ENCODE data around the gene SCRN2.

Gene SCRN2

GRCh38 chr17:47801906-47802305 is 39.2 kb downstream of the SCRN2 start:
- TF ChIP-seq CTCF (IDR thresholded peaks at IDR 0.05; ENCODE audit: control insufficient read depth, insufficient read depth, low read depth, low read length, missing control alignments) = no peak
- no peak overlapping the region for H3K4me3 ChIP-seq (ENCODE audit: control insufficient read depth, low read depth, low read length)
- DNase-seq (ENCODE audit: low read depth) = no peak

- H3K4me3 ChIP-seq (ENCODE audit: control insufficient read depth, low read depth, low read length) = no peak overlapping the region
- no peak for TF ChIP-seq CTCF (IDR thresholded peaks at IDR 0.05; ENCODE audit: control insufficient read depth, insufficient read depth, low read depth, low read length, missing control alignments)
- no peak for DNase-seq (ENCODE audit: low read depth)
Observed at GRCh38 chr17:47801176-47801765, 39.8 kb downstream of the SCRN2 start.

GRCh38 chr17:47800686-47801085 is 40.4 kb downstream of the SCRN2 start:
- H3K4me3 ChIP-seq (ENCODE audit: control insufficient read depth, low read depth, low read length) = no peak overlapping the region
- DNase-seq (ENCODE audit: low read depth) = no peak
- no peak for TF ChIP-seq CTCF (IDR thresholded peaks at IDR 0.05; ENCODE audit: control insufficient read depth, insufficient read depth, low read depth, low read length, missing control alignments)

GRCh38 chr17:47797797-47798196 is 43.3 kb downstream of the SCRN2 start:
- no peak for DNase-seq (ENCODE audit: low read depth)
- TF ChIP-seq CTCF (IDR thresholded peaks at IDR 0.05; ENCODE audit: control insufficient read depth, insufficient read depth, low read depth, low read length, missing control alignments) = no peak
- H3K4me3 ChIP-seq (ENCODE audit: control insufficient read depth, low read depth, low read length) = no peak overlapping the region

GRCh38 chr17:47792979-47793378 is 48.1 kb downstream of the SCRN2 start:
- no peak for TF ChIP-seq CTCF (IDR thresholded peaks at IDR 0.05; ENCODE audit: control insufficient read depth, insufficient read depth, low read depth, low read length, missing control alignments)
- DNase-seq (ENCODE audit: low read depth) = no peak
- no peak overlapping the region for H3K4me3 ChIP-seq (ENCODE audit: control insufficient read depth, low read depth, low read length)

GRCh38 chr17:47792457-47792856 is 48.6 kb downstream of the SCRN2 start:
- no peak for TF ChIP-seq CTCF (IDR thresholded peaks at IDR 0.05; ENCODE audit: control insufficient read depth, insufficient read depth, low read depth, low read length, missing control alignments)
- no peak overlapping the region for H3K4me3 ChIP-seq (ENCODE audit: control insufficient read depth, low read depth, low read length)
- DNase-seq (ENCODE audit: low read depth) = no peak

- no peak overlapping the region for H3K4me3 ChIP-seq (ENCODE audit: control insufficient read depth, low read depth, low read length)
- DNase-seq (ENCODE audit: low read depth) = no peak
- TF ChIP-seq CTCF (IDR thresholded peaks at IDR 0.05; ENCODE audit: control insufficient read depth, insufficient read depth, low read depth, low read length, missing control alignments) = no peak
Observed at GRCh38 chr17:47791025-47791424, 50.0 kb downstream of the SCRN2 start.
